GM12878 (cell line): ENCODE measurements around the gene HDAC9.

Experiments used
- GABPA ChIP-seq: IDR thresholded peaks from 2 replicates; pipeline ENCODE4 v1.6.1; 2014; ENCODE audit warnings: antibody characterized with exemption, low read depth, mild to moderate bottlenecking, inconsistent platforms
- TF ChIP-seq, protein P1 (sequence below): fragments of 150-350 bp; IDR thresholded peaks from 2 replicates; pipeline ENCODE4 v1.6.1; 2016; ENCODE audit warnings: low read depth, low read length

GRCh38 chr7:18756378-18757050, 261.0 kb downstream of the HDAC9 start:
- TF ChIP-seq, protein P1, sequence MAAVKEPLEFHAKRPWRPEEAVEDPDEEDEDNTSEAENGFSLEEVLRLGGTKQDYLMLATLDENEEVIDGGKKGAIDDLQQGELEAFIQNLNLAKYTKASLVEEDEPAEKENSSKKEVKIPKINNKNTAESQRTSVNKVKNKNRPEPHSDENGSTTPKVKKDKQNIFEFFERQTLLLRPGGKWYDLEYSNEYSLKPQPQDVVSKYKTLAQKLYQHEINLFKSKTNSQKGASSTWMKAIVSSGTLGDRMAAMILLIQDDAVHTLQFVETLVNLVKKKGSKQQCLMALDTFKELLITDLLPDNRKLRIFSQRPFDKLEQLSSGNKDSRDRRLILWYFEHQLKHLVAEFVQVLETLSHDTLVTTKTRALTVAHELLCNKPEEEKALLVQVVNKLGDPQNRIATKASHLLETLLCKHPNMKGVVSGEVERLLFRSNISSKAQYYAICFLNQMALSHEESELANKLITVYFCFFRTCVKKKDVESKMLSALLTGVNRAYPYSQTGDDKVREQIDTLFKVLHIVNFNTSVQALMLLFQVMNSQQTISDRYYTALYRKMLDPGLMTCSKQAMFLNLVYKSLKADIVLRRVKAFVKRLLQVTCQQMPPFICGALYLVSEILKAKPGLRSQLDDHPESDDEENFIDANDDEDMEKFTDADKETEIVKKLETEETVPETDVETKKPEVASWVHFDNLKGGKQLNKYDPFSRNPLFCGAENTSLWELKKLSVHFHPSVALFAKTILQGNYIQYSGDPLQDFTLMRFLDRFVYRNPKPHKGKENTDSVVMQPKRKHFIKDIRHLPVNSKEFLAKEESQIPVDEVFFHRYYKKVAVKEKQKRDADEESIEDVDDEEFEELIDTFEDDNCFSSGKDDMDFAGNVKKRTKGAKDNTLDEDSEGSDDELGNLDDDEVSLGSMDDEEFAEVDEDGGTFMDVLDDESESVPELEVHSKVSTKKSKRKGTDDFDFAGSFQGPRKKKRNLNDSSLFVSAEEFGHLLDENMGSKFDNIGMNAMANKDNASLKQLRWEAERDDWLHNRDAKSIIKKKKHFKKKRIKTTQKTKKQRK = no peak
- no peak for TF ChIP-seq GABPA
